Breast epithelium (tissue), 4 donors: ENCODE measurements around the gene LRRC57. TPM values are rescaled to one million over a fixed set of nuclear protein-coding genes. Genes with fewer than 3 reads are reported as not detected.
A peak's percentile ranks its signal among the peaks of the same experiment; 100 is the strongest.

Experiments
- DNase-seq, 2 donors: peaks; one replicate each; pipeline ENCODE4 v3.0.0-alpha.2; 2019; ENCODE audit warnings: low spot score in 2 of 2
- H3K27ac ChIP-seq, 2 donors: fragments of 200-600 bp; sonication (generic) in 1 of 2; one replicate each; pipeline ENCODE4 v1.5.1; 2016 to 2019; ENCODE audit warnings: mild to moderate bottlenecking in 1 of 2
- H3K27me3 ChIP-seq, 2 donors: fragments of 200-600 bp; sonication (generic) in 1 of 2; one replicate each; pipeline versions ENCODE4 v1.5.1 to v1.6.0; 2017 to 2019; ENCODE audit warnings: control low read depth in 1 of 2, mild to moderate bottlenecking in 1 of 2
- H3K36me3 ChIP-seq: fragments of 200-600 bp; one replicate; pipeline ENCODE4 v1.5.1; 2019
- H3K4me1 ChIP-seq, 2 donors: fragments of 200-600 bp; sonication (generic); one replicate each; pipeline ENCODE4 v1.5.1; 2016 to 2019; ENCODE audit warnings: control low read depth in 1 of 2
- H3K4me3 ChIP-seq, 3 donors: fragments of 200-600 bp; sonication (generic); 1 replicate in 2 of 3; 2 replicates in 1 of 3; pipeline ENCODE4 v1.5.1; 2016 to 2019; ENCODE audit warnings: mild to moderate bottlenecking in 3 of 3, moderate library complexity in 2 of 3
- H3K9me3 ChIP-seq, 2 donors: fragments of 200-600 bp; sonication (generic) in 1 of 2; one replicate each; pipeline ENCODE4 v1.5.1; 2016 to 2019; ENCODE audit warnings: control low read depth in 1 of 2
- POLR2A ChIP-seq: fragments of 450-650 bp; IDR thresholded peaks from one replicate; pipeline ENCODE4 v1.6.1; 2016; ENCODE audit warnings: antibody characterized with exemption, mild to moderate bottlenecking, moderate library complexity
- POLR2AphosphoS5 ChIP-seq, 3 donors: sonication (generic); formaldehyde crosslinking; IDR thresholded peaks; one replicate each; pipeline ENCODE4 v1.6.1; 2017; ENCODE audit warnings: antibody characterized with exemption in 3 of 3
- intact Hi-C: fragments of 100-400 bp; cut with DNase I; formaldehyde crosslinking; loops from one replicate; pipeline ENCODE4 v1.15.1; 2023; ENCODE audit warnings: low total_unique reads
- total RNA-seq, 3 donors: library from RNA; depleted of rRNA; stranded (reverse); fragments of >200 nt; gene quantifications; one replicate each; pipeline ENCODE4 v1.1.0, GENCODE V29; 2016
- TF ChIP-seq, protein P1 (sequence below), 3 donors: fragments of 450-650 bp; IDR thresholded peaks; one replicate each; pipeline ENCODE4 v1.5.1; 2016 to 2017; ENCODE audit warnings: antibody characterized with exemption in 3 of 3, mild to moderate bottlenecking in 3 of 3, moderate library complexity in 3 of 3

Gene LRRC57
- total RNA-seq, 3 donors from 2014 or later, result 20.3 to 23.3 (median 23.3) TPM

- H3K4me3 ChIP-seq, result peak within 1 kb of the TSS; percentile 81 to 94 (median 93)
- TF ChIP-seq POLR2A (peak; percentile 78), POLR2AphosphoS5 (IDR thresholded peaks at IDR 0.05) (peak; percentile 69 to 96 (median 92))
- TF ChIP-seq, protein P1, sequence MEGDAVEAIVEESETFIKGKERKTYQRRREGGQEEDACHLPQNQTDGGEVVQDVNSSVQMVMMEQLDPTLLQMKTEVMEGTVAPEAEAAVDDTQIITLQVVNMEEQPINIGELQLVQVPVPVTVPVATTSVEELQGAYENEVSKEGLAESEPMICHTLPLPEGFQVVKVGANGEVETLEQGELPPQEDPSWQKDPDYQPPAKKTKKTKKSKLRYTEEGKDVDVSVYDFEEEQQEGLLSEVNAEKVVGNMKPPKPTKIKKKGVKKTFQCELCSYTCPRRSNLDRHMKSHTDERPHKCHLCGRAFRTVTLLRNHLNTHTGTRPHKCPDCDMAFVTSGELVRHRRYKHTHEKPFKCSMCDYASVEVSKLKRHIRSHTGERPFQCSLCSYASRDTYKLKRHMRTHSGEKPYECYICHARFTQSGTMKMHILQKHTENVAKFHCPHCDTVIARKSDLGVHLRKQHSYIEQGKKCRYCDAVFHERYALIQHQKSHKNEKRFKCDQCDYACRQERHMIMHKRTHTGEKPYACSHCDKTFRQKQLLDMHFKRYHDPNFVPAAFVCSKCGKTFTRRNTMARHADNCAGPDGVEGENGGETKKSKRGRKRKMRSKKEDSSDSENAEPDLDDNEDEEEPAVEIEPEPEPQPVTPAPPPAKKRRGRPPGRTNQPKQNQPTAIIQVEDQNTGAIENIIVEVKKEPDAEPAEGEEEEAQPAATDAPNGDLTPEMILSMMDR (IDR thresholded peaks at IDR 0.05), result peak in 1 of 3 donors; percentile 14
- H3K27me3 ChIP-seq, result no peaks in the 10 kb centered on the region
- DNase-seq, result peak; percentile 67 to 83
- intact Hi-C loops, result no loop called here
- no peaks in the 10 kb centered on the region for H3K36me3 ChIP-seq
- H3K27ac ChIP-seq, result peak within 1 kb of the TSS; percentile 93 to 97
- peaks cover 0 to 7% of the 10 kb centered on the region in 2 donors for H3K4me1 ChIP-seq
- no peaks in the 10 kb centered on the region for H3K9me3 ChIP-seq
Observed at GRCh38 chr15:42490671-42491538, 57.7 kb downstream of the LRRC57 start, which contains the start of gene ZNF106. TSS of gene ZNF106 (minus strand) at chr15:42491141. CDS start at chr15:42472289, 18,852 bp downstream.

DNA sequence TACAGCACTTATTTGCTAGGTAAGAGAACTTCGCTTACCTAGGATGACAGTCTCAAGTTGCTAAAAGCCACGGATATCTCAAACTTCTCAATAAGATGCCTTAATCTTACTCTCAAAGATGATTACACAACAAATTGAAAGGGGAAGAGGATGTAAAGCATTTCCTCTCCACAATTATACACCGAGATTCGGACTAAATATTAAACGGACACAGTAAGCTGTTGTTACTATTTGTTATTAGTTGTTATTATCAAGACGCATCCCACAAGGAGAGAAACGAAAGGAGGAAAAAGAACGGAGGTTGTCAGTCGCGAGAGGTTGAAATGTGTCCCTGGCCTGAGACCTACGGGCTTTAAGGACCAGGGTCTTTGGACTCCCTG lies 58.3 kb downstream of the LRRC57 start:
- intact Hi-C loops, result no loop called here
- Histone ChIP-seq H3K27me3 (no peaks in the 10 kb centered on the region), H3K4me1 (peaks cover 0 to 7% of the 10 kb centered on the region in 2 donors)

More for the DNA sequence above, 58.3 kb downstream of the LRRC57 start:
- TF ChIP-seq POLR2A, result no peak
- TF ChIP-seq, protein P1 (IDR thresholded peaks at IDR 0.05), result no peak
- TF ChIP-seq POLR2AphosphoS5 (IDR thresholded peaks at IDR 0.05), result no peak
- DNase-seq, result no peak
- Histone ChIP-seq H3K27ac (peak overlapping the region; percentile 93 to 97), H3K4me3 (peak overlapping the region; percentile 81 to 94 (median 93)), H3K36me3 (no peaks in the 10 kb centered on the region), H3K9me3 (no peaks in the 10 kb centered on the region)

Other genes starting within 250 kb of the LRRC57 start
- gene CAPN3, start 189.3 kb downstream of the LRRC57 start, total RNA-seq, result 10 to 100 TPM; 12.5 to 27.1 (median 15.4) TPM
- gene ZNF106, start 57.7 kb downstream of the LRRC57 start, total RNA-seq, result 100 to 1,000 TPM in 1 of 3 donors, 10 to 100 TPM in 2; 59.6 to 151 (median 60.0) TPM
- 10 to 100 TPM; 75.8 to 88.0 (median 76.0) TPM for gene SNAP23, start 53.2 kb downstream of the LRRC57 start, total RNA-seq
- gene HAUS2, start within 50 bp of the LRRC57 start, total RNA-seq, result 10 to 100 TPM; 29.3 to 42.1 (median 30.2) TPM
- 10 to 100 TPM; 18.6 to 27.9 (median 27.5) TPM for gene STARD9, start 26.8 kb upstream of the LRRC57 start, total RNA-seq
- gene CDAN1, start 188.3 kb upstream of the LRRC57 start, total RNA-seq, result 10 to 100 TPM in 2 of 3 donors, 1 to 10 TPM in 1; 8.8 to 15.2 (median 14.7) TPM